ENCODE data around the gene RRP8.

RRP8 gene

DNA sequence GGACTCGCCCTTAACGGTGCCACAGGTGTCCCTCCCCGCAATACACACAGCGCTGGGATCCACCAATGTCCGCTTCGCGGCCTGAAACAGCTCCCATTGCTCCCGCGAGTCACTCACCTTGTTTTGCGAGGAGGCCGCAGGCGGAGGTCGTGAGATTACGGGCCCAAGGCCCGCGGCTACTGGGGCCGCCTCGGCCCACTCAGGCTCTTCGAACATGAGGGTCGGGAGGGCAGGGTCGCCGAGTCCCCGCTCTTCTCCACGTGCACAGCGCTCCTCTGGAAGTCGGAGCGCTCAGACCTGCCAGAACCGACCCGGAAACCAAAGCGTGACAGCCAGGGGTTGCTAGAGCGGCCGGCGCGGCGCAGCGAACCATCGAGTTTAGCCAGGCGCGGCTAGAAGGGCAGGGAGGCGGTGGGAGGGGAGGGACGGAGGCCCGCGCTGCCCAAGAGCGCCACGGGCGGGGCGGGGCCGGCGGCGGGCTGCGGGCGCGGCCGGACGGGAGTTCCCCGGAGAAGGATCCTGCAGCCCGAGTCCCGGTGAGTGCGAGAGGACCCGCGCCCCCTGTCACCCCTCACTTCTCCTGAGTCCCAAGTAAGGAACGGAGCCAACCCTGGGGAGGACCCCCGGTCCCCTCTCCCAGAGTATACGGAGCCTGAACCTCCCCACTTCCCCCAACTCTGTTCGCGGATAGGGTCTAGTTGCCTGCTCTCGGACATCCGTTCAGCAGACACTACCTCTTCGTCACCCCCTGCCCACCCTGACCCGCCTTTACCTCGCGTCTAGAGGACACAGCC, at the start of gene RRP8, which contains the start of gene ILK:
RRP8 (minus strand) TSS at position 330 of the 794 bp plus-strand sequence; CDS start at position 216, 114 bp downstream.
ILK (plus strand) TSS at position 488 of the 794 bp plus-strand sequence. CDS start 498 bp downstream, outside the sequence.
- DNase-seq (ENCODE audit: low spot score): peak; percentile 95

DNA sequence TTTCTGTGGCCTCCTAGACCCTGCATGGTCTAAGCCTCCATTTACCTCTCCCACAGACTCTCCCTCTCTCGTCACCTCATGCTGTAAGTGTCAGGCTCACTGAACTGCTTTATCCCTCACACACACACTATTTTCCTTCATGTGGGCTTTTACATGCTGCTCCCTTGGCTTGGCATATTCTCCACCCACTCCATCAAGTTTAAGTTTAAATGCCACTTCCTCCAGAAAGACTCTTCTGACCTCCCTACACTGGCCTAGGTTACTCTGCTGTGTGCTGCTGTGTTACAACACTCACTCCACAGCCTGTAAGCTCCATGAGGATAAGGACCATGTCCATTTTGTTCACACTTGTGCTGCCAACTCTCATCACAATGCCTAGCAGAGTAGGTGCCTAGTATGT, 49.7 kb upstream of the RRP8 start:
- no peak for DNase-seq (ENCODE audit: low spot score)

DNA sequence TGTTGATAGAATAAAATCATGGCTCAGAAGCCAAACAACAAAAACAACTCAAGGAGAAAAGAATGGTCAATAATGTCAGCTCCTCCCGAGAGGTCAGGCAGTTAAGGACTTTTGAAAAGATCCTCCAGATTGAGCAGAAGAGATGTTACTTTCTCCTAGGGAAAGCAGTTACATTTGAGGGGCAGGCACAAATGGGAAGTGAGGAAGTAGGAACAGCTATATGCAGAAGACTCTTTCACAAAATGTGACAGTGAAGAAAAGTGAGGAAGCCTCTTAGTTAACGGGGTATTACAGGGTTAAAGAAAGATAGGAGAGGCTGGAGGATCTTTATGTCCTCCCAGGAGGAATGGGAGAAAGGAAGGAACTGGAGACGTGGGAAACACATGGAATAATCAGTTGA, 48.8 kb upstream of the RRP8 start:
- no peak for DNase-seq (ENCODE audit: low spot score)

DNA sequence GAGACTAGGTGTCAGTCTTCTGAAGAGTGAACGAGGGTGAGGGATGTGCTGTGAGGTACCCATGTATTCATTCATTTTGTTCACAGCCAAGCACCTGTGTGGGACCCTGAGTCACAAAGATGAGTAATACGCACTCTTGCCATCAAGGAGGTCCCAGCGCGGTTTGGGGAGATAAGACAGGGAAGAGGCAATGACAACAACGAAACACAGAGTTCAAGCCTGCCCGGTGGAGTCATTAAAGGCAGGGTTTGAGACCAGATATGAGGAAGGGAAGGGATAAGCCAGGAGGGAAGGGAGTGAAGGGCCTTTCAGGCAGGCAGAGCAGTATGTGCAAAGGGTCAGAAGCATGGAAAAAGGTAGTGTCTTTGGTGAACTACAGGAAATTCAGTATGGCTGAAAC, 47.6 kb upstream of the RRP8 start:
- no peak for DNase-seq (ENCODE audit: low spot score)

DNA sequence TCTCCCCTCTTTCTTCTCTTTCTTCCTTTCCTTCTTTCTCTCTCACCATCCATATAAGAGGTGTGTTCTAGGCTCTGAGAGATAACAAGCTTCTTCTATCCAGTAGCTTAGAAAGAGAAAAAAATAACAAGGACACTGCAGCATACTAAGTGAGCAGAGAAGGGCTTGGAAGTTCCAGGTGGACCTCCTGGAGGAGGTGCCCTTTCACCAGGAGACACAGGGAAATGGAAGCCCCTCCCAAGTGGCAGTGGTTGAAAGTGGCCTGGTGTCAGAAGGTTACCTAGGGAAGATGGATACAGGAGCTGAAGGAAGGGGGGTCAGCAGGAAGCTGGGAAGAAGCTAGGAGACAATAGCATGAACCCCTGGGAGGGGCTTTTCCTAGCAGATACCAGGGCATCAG, 46.7 kb upstream of the RRP8 start:
- no peak for DNase-seq (ENCODE audit: low spot score)

DNA sequence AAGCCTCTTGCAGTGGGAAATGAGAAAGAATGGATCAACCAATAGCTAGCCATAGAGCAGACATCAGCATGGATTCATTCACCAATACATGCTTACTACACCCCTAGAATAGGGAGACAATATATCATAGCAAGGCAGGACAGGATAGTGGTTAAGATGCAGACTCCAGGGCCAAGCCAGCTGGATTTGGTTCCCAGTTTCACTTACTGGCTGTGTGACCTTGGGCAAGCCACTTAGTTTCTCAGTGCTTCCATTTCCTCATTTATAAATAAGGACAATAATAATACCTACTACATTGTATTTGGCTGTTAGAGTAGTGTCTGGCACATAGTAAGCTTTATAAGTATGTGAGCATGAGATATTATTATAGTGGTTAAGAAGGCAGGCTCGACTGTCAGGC, 45.1 kb upstream of the RRP8 start:
- no peak for DNase-seq (ENCODE audit: low spot score)

DNA sequence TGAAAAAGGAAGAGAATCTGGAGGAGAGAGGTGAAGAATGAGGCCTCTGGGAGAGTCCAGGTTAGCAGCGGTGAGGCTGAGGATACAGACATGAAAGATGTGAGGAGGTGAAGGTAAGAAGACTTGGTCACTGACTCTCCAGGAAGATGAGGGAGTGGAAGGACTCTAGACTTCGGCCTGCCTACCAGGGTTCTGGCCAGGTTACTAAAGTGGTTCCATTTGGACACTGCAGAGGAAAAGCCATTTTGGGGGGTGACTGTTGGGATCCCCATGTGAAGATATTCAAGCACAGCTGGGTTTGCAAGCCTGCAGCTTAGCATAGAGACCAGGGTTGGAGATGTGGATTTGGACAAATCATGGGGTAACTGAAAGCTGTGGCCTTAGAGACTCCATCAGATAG, 44.4 kb upstream of the RRP8 start:
- no peak for DNase-seq (ENCODE audit: low spot score)

DNA sequence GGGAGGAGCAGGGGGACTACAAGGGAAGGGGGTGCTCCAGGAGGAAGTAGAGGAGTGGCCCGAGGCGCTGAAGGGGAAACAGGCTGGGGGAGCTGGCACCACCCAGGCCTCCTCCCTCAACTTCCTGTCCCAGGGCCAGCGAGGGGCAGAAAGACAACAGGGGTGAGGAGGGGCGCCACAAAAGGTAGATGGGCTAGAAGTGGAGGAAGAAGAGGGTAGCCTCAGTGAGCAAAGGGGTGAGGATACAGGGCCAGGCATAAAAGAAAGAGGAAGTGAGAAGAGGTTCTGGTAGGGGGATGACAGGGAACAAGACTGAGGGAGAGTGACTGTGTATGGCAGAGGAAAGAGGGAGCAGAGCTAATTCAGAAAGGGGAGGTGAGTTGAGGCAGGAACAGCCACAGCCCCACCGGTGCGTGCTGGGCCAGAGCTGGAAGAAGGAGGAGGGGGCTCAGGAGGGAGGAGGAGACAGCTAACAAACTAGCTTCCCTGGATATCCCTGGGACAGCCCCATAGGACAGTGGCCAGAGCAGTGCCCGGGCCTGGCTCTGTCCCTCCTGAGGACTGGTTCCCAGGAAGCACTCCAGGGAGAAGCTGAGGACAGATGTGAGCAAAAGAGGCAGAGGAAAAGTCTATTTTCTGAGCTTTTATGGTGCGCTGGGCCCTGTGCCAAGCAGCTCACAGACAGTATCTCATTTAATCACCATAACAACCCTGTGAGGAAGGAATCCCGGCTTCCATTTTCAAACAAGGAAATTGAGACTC, 43.7 kb upstream of the RRP8 start:
- no peak for DNase-seq (ENCODE audit: low spot score)

DNA sequence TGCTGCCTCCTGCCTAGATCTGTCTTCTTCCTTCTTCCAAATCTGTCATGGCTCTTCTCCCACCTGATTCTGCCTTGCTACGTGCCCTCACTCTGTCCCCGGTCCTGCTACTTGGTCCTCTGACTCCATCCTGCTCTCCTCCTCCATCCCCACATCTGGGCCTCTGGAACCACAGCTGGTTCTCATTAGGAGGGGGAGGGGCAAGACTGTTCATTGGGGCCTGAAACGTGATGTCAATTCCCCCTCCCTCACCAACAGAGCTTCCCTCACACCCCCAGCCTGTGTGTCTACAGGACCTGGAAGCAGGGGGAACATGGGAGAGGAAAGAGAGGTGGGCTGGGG, 43.1 kb upstream of the RRP8 start:
- DNase-seq (ENCODE audit: low spot score): no peak

DNA sequence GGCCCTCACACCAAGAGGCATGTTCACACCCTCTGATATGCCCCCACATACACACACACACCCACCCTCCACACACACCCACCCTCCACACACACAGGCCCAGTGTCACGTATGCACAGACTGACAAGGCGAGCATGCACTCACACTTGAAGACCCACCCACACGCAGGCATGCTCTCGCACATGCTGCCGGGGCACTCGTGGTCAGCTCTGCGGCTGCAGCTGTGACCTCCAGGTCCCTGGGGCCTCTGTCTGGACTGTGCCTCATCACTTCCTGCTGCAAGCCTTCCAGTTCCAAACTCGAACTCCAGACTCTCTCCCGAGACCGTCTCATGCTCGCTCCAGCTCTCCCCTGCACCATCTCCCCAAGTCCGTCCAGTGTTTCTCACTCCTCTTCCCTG, 42.7 kb upstream of the RRP8 start:
- no peak for DNase-seq (ENCODE audit: low spot score)

DNA sequence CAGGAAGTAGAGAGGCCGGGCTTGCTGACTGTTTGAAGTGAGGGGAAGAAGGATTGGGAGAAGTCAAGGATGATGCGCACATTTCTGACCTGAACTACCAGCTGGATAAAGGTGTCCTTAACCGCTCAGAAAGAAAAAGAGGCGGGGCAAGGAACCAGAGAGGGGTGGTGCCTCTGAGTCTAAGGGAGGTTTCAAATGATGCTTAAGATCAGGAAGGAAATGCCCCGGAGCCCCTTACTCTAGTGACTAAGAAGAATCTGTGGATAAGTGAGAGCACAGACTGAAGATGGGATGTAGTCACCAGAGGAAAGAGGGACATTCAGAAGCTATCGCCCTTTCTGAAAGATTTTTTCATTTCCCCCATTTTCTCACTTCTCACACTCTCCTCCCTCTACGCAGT, 39.5 kb upstream of the RRP8 start:
- no peak for DNase-seq (ENCODE audit: low spot score)

DNA sequence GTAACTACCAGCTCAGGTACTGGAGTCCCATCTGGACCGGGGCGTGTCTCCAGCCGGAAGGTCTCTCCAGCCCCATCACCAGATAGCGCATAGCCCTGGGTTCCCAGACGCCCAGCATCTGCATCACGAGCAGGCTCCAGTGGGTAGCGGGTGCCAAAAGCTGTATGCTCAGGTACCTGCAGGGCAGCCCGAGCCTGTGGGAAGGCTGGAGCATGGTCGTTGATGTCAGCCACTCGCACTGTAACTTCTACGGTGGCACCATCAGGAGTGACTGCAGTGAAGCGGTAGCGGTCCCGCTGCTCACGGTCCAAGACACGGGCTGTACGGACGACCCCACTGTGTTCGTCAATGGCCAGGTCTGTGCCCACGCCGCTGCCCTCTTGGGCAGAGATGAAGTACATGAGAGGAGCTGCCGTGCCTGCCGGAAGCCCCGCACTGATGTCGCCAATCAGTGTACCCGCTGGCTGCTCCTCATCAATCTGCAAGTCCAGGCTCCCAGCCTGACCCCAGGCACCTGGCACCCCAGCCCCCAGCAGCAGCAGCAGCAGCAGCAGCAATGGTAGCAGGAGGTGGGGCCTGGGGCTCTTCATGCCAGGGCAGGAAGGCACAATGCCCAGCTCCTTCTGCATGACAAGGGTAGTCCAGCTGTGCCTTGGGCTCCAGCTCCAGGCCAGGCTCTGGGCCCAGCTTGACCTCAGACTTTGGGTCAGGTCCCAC, 37.7 kb upstream of the RRP8 start:
- DNase-seq (ENCODE audit: low spot score): peak; percentile 72

DNA sequence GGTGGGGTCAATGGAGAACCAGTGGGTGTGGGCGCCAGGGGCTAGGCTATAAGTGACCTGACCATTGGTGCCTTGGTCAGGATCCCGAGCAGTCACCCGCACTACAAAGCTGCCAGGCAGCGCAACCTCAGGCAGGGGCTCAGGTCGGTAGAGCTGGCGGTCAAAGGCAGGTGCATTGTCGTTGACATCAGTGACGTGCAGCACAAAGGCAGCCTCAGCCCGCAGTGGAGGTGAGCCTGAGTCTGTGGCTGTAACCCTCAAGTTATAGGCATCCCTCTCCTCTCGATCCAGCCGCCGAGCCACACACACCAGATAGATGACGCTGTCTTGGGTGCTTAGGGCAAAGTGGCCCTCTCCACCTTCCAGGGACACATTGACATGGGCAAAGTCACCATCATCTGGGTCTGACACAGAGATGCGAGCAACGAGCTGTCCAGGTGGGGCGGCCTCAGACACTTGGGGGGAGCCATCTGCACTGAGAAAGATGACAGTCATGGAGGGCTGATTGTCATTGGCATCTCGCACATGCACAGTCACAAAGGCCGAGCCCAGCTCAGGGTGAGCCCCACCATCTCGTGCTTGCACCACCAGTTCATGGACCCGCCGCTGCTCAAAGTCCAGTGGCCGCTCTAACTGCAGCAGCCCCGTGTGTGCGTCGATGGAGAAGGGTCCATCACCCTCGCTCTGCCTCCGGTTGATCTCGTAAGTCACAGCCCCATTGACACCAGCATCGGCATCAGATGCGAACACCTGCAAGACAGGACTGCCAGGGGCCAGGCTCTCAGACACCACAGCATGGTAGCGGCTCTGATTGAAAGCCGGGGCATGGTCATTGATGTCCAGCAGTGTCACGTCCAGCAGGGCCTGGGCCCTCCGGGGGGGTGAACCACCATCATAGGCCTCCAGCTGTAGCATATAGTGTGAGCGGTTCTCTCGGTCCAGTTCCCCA, 36.9 kb upstream of the RRP8 start:
- no peak for DNase-seq (ENCODE audit: low spot score)

DNA sequence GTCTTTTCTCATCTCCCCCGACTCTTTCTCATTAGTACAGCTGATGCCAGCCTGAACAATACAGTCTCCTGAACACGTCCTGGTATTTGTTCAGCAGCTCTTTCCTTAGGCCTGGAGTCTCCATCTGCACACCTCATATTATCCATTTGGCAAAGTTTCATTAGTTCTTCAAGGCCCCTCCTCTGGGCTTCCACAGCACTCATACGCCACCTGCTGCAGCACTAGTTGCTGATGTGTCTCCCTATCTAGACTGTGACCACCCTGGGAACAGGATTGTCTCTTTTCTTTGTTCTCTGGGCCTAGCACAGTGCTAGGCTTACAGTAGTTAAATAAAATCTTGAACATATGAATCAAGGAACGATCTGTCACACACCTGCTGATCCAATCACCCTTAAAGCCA, 35.0 kb upstream of the RRP8 start:
- no peak for DNase-seq (ENCODE audit: low spot score)

DNA sequence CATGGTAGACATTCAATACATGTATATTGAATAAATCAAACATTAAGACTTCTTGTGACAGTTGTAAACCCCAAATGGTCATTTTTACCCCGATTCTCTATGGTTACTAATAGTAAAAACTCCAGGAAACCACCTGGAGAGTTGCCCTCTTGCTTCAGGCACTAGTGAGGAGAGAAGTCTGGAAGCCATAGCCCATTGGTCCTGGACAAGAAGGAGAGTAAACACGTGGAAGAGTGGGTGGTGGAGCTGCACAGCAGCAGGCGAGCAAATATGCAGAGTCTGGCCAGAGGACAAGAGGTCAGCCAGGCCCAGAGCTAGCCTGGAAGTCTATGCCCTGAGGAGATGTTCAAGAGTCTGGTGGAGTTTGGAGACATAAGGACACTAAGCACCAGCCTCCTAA, 34.5 kb upstream of the RRP8 start:
- peak; percentile 30 for DNase-seq (ENCODE audit: low spot score)

DNA sequence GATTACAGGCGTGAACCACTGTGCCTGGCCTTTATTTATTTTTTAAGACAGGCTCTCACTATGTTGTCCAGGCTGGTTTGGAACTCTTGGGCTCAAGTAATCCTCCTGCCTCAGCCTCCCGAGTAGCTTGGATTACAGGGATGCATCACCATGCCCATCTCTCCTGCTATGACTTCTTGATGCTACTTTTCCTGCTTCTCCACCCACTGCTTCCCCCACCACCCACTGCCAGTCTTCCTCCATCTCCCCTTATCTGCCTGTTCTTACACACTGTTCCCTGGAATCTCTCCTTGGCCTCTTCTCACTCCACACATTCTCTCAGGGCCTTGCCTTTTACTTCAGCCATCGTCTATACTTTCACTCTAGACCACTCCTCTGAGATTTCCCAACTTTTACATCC, 33.1 kb upstream of the RRP8 start:
- no peak for DNase-seq (ENCODE audit: low spot score)

DNA sequence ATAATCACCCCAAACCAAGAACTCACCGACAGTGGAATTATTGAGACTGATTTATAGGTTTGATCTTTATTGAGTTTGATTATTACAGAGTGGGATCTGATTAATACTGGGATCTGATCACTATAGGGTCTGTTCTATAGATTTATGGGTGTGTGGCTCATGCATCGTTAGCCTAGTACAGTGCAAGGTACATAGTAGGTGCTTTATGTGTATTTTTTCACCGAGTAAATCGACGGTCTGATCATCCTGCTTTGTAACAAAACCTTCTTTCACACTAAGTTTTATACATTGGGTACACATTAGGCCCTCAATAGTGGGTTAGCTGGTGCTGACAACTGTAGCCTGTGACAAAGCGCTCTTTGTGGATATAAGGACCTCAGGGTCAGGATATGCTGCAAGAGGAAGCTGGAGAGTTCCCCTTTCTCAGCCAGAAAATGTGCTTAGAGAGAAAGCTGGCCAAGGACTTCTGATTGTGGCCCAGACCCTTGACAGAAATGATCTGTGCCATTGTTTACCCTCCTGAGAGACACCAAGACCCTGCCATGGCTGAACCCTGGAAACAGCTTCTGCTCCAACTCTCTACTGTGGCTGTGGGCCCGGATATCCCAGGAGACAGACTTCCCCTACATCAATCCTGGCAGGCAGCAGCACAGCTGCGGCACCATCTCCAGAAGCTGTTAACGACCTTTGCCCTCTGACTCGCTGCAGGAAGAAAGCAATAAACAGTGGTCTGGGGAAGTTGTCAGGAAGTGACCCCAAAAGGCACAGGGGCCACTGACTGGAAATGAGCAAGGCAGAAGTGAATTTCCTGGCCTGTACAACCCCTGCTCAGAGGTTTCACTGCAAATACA, 31.9 kb upstream of the RRP8 start:
- peak; percentile 83 for DNase-seq (ENCODE audit: low spot score)

DNA sequence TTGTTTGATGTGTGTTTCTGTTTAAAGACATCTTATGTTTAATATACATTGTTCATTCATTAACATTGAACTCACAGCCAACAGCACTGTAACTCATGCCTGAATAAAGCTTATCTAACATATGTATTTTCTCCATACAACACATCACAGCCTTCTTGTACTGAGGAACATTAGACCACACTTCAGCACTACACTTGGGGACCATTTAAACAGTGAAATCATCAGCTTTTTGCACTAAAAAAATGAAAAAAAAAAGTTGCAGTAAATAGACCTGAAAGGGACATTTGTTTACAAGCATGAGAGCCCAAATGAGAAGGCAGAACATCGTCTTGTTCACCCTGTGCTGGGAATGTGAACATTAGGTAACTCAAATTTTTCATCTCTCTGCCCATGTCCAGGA, 31.1 kb upstream of the RRP8 start:
- no peak for DNase-seq (ENCODE audit: low spot score)

DNA sequence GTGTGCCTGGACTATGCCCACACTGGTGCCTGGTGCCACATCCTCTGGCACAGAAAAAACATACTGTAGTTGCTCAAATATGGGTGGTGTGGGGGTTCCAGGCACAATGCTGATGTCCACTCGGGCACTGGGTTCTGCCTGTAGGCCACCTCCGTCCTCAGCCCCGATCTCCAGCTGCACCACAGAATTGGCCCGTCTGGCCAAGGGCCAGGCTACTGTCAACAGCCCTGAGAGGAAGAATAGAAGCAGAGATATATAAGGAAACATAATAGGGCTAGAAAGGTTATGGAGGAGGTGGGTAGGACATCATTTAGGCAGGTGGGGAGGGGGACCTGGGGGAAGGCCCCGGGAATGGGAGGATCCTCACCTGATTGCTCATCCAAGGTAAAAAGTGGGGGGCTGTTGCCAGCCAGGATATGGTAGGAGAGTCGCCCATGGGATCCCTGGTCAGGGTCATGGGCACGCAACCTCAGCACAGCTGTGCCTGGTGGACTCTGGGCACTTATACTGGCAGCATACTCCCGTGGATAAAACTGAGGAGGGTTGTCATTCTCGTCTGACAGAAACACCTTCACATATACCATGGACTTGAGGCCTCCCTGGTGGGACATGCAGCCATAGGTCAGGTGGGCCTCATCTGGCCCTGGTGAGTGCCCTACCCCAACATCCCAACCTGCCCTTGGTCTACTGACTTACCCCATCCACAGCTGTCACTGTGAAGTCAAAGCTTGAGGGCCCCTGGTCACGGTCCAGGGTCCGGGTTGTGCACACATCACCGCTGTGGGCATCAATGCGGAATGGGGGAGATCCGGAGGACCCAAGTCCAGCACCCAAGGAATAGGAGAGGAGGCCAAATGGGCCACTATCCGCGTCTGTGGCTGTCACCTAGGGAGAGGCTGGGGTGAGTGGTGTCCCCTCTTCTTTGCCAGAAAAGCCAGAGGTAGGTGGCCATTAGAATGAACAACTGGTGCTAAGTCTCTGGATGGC, 30.3 kb upstream of the RRP8 start:
- no peak for DNase-seq (ENCODE audit: low spot score)
